Lower leg skin (tissue), 3 donors: ENCODE data around the gene PILRA.

ENCODE experiments used
- POLR2A ChIP-seq, 2 donors: fragments of 450-650 bp; IDR thresholded peaks; one replicate each; pipeline ENCODE4 v1.6.1; 2016 to 2017; ENCODE audit warnings: antibody characterized with exemption in 2 of 2, mild to moderate bottlenecking in 1 of 2, moderate library complexity in 1 of 2
- TF ChIP-seq, protein P1 (sequence below), 3 donors: fragments of 450-650 bp; IDR thresholded peaks; one replicate each; pipeline ENCODE4 v1.5.1; 2016; ENCODE audit warnings: antibody characterized with exemption in 3 of 3, mild to moderate bottlenecking in 3 of 3, moderate library complexity in 2 of 3

DNA sequence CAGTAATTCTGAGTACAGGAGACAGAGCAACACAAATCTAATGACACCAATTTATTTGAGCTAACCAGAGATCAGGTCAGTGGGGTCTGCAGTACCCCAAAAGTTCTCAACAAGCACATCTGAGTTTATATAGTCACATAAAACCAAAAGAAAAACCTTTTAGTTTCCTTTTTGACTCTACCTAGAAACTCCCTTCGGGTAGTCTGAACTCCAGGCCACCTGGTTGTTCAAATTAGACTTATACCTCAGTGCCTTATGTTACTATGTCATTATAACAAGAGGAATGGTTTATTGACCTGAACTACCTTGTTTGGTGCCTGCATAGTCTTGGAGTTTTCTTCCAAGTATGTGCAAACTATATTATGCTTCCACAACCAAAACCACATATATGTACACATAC is 40.6 kb downstream of the PILRA start:
- TF ChIP-seq, protein P1, sequence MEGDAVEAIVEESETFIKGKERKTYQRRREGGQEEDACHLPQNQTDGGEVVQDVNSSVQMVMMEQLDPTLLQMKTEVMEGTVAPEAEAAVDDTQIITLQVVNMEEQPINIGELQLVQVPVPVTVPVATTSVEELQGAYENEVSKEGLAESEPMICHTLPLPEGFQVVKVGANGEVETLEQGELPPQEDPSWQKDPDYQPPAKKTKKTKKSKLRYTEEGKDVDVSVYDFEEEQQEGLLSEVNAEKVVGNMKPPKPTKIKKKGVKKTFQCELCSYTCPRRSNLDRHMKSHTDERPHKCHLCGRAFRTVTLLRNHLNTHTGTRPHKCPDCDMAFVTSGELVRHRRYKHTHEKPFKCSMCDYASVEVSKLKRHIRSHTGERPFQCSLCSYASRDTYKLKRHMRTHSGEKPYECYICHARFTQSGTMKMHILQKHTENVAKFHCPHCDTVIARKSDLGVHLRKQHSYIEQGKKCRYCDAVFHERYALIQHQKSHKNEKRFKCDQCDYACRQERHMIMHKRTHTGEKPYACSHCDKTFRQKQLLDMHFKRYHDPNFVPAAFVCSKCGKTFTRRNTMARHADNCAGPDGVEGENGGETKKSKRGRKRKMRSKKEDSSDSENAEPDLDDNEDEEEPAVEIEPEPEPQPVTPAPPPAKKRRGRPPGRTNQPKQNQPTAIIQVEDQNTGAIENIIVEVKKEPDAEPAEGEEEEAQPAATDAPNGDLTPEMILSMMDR (IDR thresholded peaks at IDR 0.05): no peak
- no peak for TF ChIP-seq POLR2A (IDR thresholded peaks at IDR 0.05)
